ENCODE data around the gene RANBP10. TPM values are rescaled to one million over a fixed set of nuclear protein-coding genes. Genes with fewer than 3 reads are reported as not detected.

RANBP10 gene
- 10 to 100 TPM in 5 of 6 donors, 1 to 10 TPM in 1; 6.5 to 50.3 (median 17.0) TPM for total RNA-seq

- TF ChIP-seq POLR2A (IDR thresholded peaks at IDR 0.05) (peak in 3 of 4 donors; percentile 55 to 86 (median 63)), CTCF (IDR thresholded peaks at IDR 0.05) (peak in 1 of 6 experiments; percentile 23), EP300 (IDR thresholded peaks at IDR 0.05) (no peak), POLR2AphosphoS5 (IDR thresholded peaks at IDR 0.05) (peak; percentile 78 to 85)
- DNase-seq, result peak; percentile 97 to 99
- Histone ChIP-seq H3K4me1 (peaks cover 24 to 32% (median 26%) of the 10 kb centered on the region in 4 donors), H3K27ac (peak within 1 kb of the TSS; percentile 81 to 89 (median 86)), H3K4me3 (peak within 1 kb of the TSS; percentile 87 to 100 (median 92)), H3K36me3 (peaks cover 0 to 24% (median 9%) of the 10 kb centered on the region in 4 donors), H3K9me3 (no peaks in the 10 kb centered on the region), H3K27me3 (no peaks in the 10 kb centered on the region)
- ATAC-seq (ENCODE audit: low FRiP score in 2 of 2), result peak; percentile 98 to 99
- 0 to 1% methylated on average over 9 to 49 of the region's 54 CpGs for WGBS, 2 donors
Measured at GRCh38 chr16:67806428-67807147, at the start of gene RANBP10, which contains the start of gene TSNAXIP1. RANBP10 (minus strand) TSS chr16:67806560; CDS start chr16:67806536, 24 bp downstream. TSNAXIP1 (plus strand) TSS chr16:67806889; CDS start chr16:67807150, 261 bp downstream.

DNA sequence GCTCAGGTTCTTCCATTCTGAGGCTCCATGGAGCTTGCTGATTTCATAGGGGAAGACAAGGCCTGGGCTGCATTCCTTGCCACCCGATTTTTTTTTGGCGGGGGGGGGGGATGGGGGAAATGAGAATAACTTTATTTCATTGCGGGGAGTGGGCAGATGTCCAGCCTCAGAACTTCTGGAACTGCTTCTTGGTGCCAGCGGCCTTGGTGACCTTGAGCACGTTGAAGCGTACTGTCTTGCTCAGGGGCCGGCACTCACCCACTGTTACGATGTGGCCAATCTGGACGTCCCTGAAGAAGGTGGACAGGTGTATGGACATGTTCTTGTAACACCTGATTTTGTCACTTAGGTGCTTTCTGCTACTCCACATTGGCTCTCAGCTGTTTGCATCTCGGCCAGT, 49.4 kb upstream of the RANBP10 start:
- no peak for TF ChIP-seq CTCF (IDR thresholded peaks at IDR 0.05)
- no peak for TF ChIP-seq POLR2AphosphoS5 (IDR thresholded peaks at IDR 0.05)
- TF ChIP-seq EP300 (IDR thresholded peaks at IDR 0.05), result no peak
- Histone ChIP-seq H3K36me3 (peaks cover 0 to 4% (median 0%) of the 10 kb centered on the region in 4 donors), H3K27ac (no peak overlapping the region), H3K9me3 (no peaks in the 10 kb centered on the region), H3K4me1 (peaks cover 20 to 47% (median 26%) of the 10 kb centered on the region in 4 donors), H3K4me3 (no peak overlapping the region), H3K27me3 (no peaks in the 10 kb centered on the region)
- no peak for DNase-seq
- WGBS, 2 donors, result 61 to 77% methylated on average over 8 to 10 of the region's 10 CpGs
- ATAC-seq (ENCODE audit: low FRiP score in 2 of 2), result no peak

- no peak for ATAC-seq (ENCODE audit: low FRiP score in 2 of 2)
Measured at GRCh38 chr16:67853670-67854069, 47.3 kb upstream of the RANBP10 start.

DNA sequence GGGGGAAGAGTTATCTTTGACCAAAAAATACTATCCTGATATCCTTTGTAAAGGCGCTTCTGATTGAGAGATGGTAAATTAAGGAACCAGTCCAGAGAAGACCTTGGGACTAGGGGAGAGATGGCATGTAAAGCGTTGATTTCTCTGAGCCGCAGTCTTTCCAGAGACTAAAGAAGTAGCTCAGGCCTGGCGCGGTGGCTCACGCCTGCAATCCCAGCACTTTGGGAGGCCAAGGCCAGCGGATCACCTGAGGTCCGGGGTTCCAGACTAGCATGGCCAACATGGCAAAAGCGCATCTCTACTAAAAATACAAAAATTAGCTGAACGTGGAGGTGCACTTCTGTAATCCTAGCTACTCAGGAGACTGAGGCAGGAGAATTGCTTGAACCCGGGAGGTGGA, 41.8 kb upstream of the RANBP10 start:
- H3K36me3 ChIP-seq, result no peaks in the 10 kb centered on the region
- peaks cover 44 to 59% (median 46%) of the 10 kb centered on the region in 4 donors for H3K4me1 ChIP-seq
- TF ChIP-seq CTCF (IDR thresholded peaks at IDR 0.05) (no peak), POLR2AphosphoS5 (IDR thresholded peaks at IDR 0.05) (no peak), POLR2A (IDR thresholded peaks at IDR 0.05) (no peak), EP300 (IDR thresholded peaks at IDR 0.05) (no peak)
- ATAC-seq (ENCODE audit: low FRiP score in 2 of 2), result no peak
- no peaks in the 10 kb centered on the region for H3K9me3 ChIP-seq
- H3K4me3 ChIP-seq, result peak overlapping the region; percentile 73 to 98 (median 97)
- no peak for DNase-seq
- H3K27ac ChIP-seq, result peak overlapping the region; percentile 87 to 98 (median 94)
- H3K27me3 ChIP-seq, result no peaks in the 10 kb centered on the region
- WGBS, 2 donors, result 90 to 94% methylated on average over 11 of the region's 11 CpGs

More at GRCh38 chr16:67853670-67854069, 47.3 kb upstream of the RANBP10 start:
- Histone ChIP-seq H3K36me3 (peaks cover 0 to 4% (median 0%) of the 10 kb centered on the region in 4 donors), H3K27me3 (no peaks in the 10 kb centered on the region), H3K9me3 (no peaks in the 10 kb centered on the region), H3K4me3 (no peak overlapping the region), H3K4me1 (peaks cover 20 to 45% (median 21%) of the 10 kb centered on the region in 4 donors), H3K27ac (no peak overlapping the region)
- 90 to 100% methylated on average over 2 to 3 of the region's 3 CpGs for WGBS, 2 donors
- no peak for TF ChIP-seq EP300 (IDR thresholded peaks at IDR 0.05)
- TF ChIP-seq POLR2AphosphoS5 (IDR thresholded peaks at IDR 0.05), result no peak
- DNase-seq, result no peak

DNA sequence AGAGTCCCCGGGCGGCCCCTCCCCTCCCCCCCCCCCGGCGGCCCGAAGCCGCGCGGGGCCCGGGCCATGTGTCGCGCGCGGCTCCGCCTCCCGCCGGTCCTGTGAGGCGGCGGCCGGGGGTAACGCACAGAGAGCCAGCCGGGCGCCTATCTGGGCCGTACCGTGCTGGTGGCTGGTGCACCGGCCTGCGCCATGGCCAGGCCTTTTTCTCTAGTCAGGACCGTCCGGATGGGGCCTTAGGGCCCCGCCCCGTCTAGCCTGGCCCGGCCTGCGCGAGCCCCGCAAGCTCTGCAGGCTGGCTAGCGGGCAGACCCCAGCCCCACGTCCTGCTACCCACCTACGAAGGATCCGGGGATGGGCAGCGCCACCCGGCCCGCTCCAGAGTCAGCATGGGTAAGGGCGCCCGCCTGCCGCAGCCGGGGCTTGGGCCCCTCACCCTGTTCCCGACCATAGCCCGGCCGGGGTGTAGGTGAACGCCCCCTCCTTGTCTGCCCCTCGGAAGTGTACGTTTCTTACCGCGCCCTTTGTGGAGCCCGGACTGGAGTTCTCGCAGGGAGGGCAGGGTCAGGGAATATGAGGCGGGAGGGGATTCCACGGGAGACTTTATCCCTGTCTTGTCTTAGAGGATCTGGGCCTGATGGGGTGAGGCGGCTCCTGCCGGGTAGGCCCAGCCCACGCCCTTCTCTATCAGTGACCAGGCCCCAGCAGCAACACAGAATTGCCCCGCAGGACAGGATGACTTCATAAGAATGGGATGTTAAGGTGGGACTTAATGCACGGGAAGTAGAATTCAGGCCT, 40.9 kb upstream of the RANBP10 start, which contains the start of gene CENPT:
TSS of gene CENPT (minus strand) at position 630 of the 798 bp plus-strand sequence. CDS start 13,834 bp downstream, outside the sequence.
- Histone ChIP-seq H3K4me1 (peaks cover 44 to 61% (median 47%) of the 10 kb centered on the region in 4 donors), H3K9me3 (no peaks in the 10 kb centered on the region), H3K4me3 (peak within 1 kb of the TSS; percentile 73 to 98 (median 97)), H3K27me3 (no peaks in the 10 kb centered on the region), H3K36me3 (no peaks in the 10 kb centered on the region), H3K27ac (peak within 1 kb of the TSS; percentile 87 to 98 (median 94))
- ATAC-seq (ENCODE audit: low FRiP score in 2 of 2) (peak; percentile 67 to 77), DNase-seq (peak; percentile 54 to 77)
- WGBS, 2 donors, result 0% methylated on average over 9 to 20 of the region's 62 CpGs
- TF ChIP-seq POLR2AphosphoS5 (IDR thresholded peaks at IDR 0.05) (no peak), POLR2A (IDR thresholded peaks at IDR 0.05) (peak in 1 of 4 donors; percentile 59), CTCF (IDR thresholded peaks at IDR 0.05) (peak in 3 of 6 experiments; percentile 1 to 14 (median 5))
